Right cardiac atrium (tissue), 5 donors: ENCODE measurements around the gene FAM25G. TPM values are rescaled to one million over a fixed set of nuclear protein-coding genes. Genes with fewer than 3 reads are reported as not detected.

Source experiments
- ATAC-seq, 2 donors: fragments of 200-7000 bp; cut with Tn5 transposase; one replicate each; pipeline versions ENCODE4 v1.8.0 to v1.9.1; 2020; ENCODE audit warnings: moderate library complexity in 2 of 2, mild to moderate bottlenecking in 1 of 2
- DNase-seq, 3 donors: peaks; one replicate each; pipeline ENCODE4 v3.0.0-alpha.2; 2020
- H3K27ac ChIP-seq: one replicate; pipeline ENCODE4 v1.5.1; 2013; ENCODE audit warnings: mild to moderate bottlenecking, low read length, control low read depth, moderate library complexity
- H3K27me3 ChIP-seq: one replicate; pipeline ENCODE4 v1.6.1; 2013; ENCODE audit not compliant: control insufficient read depth, insufficient read depth
- H3K4me1 ChIP-seq: one replicate; pipeline ENCODE4 v1.6.1; 2013; ENCODE audit warnings: low read length; ENCODE audit not compliant: control insufficient read depth, insufficient read depth
- H3K4me3 ChIP-seq: one replicate; pipeline ENCODE4 v1.5.1; 2013; ENCODE audit warnings: low read length, control low read depth
- H3K9me3 ChIP-seq: one replicate; pipeline ENCODE4 v1.6.1; 2013; ENCODE audit warnings: low read length; ENCODE audit not compliant: control insufficient read depth
- WGBS: extraction: QIAGEN DNeasy Blood & Tissue Kit; methylation state at CpG from one replicate; pipeline ENCODE4 v1.1.7; 2013; 5-methylcytosine and 5-hydroxymethylcytosine counted together
- intact Hi-C, 4 donors: fragments of 100-400 bp; cut with DNase I; formaldehyde crosslinking; loops; one replicate each; pipeline versions ENCODE4 v1.11.0 to v1.14.0; 2022 to 2023
- polyA plus RNA-seq: library from polyadenylated mRNA; stranded (reverse); fragments of 200-250 nt; gene quantifications from one replicate; pipeline ENCODE4 v1.2.3, GENCODE V29; 2013
- total RNA-seq, 4 donors: library from RNA; stranded (reverse); fragmentation: NEBNext Ultra II Directional; extraction: Animal tissue kit (Norgen Biotek cat#: 25700); gene quantifications; one replicate each; pipeline ENCODE4 v1.2.1, GENCODE V29; 2021
- donor health status: healthy with polysubstance abuse.
- donor health status: DM: no; HTN: yes; CAD: no.
- donor health status: DM: no; HTN: no; CAD: no.
- donor health status: DM: no; HTN: yes; CAD: no; lungs with severe emphysema.
- donor health status: DM: yes; HTN: yes; CAD: no.

The FAM25G gene
- total and polyA plus RNA-seq, 5 donors = not detected

DNA sequence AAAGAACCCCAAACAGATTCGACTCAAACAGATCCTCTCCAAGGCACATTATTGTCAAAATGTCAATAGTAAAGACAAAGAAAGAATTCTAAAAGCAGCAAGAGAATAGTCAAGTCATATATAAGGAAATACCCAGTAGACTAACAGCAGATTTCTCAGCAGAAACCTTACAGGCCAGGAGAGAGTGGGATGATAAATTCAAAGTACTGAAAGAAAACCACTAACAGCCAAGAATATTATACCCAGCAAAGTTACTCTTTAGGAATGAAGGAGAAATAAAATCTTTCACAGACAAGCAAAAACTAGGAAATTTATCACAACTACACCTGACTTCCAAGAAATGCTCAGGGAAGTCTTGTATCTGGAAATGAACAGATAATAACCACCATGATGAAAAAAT, 45.8 kb downstream of the FAM25G start:
- WGBS = 75% methylated on average over 1 of the region's 1 CpG
- Histone ChIP-seq H3K27me3 (no peaks in the 10 kb centered on the region), H3K4me1 (no peaks in the 10 kb centered on the region), H3K27ac (no peak overlapping the region), H3K9me3 (no peaks in the 10 kb centered on the region), H3K4me3 (no peak overlapping the region)
- intact Hi-C loops = no loop called here
- no peak for ATAC-seq
- no peak for DNase-seq

DNA sequence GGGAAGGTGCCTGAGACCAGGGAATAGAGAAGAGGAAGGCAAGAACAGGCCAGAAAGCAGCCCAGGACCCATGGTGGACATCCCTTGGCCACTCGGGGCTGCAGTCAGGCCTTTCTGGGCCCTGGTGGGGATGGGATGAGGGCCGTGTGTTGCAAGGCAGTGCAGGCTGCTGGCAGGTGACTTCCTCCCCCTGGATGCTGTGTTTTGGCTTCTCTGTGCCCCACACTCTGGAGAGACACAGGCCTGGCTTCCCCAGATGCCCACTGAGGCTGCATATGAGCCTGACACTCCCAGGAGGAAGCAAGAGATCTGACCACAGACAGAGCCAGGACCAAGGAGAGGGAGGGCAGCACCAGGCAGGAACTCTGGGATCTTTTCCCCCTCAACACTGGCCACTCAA, 47.5 kb downstream of the FAM25G start:
- Histone ChIP-seq H3K9me3 (no peaks in the 10 kb centered on the region), H3K27ac (no peak overlapping the region), H3K4me1 (no peaks in the 10 kb centered on the region), H3K27me3 (no peaks in the 10 kb centered on the region), H3K4me3 (no peak overlapping the region)
- intact Hi-C loops = no loop called here
- 74% methylated on average over 2 of the region's 2 CpGs for WGBS
- DNase-seq (no peak), ATAC-seq (no peak)

DNA sequence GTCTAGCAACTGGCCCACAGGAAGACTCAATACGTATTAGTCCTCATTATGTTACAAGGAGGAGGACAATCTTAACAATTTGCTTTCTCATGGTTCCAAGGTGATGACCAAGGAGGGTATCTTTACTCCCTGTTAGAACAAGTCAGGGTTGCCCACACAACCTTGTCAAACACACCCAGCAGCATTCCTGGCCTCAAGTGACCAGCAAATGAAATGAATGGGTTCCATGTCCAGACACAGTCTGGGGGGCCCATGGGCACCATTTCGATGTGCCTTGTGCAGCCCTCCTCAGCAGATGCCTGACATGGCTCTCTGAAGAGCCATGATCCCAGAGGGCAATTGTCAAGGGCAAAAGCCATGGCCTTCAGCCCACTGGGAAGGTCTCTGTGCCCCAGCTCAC, 48.4 kb downstream of the FAM25G start:
- WGBS = 85% methylated on average over 2 of the region's 2 CpGs
- no peak for ATAC-seq
- H3K4me3 ChIP-seq = no peak overlapping the region
- no peaks in the 10 kb centered on the region for H3K9me3 ChIP-seq
- H3K27ac ChIP-seq = no peak overlapping the region
- H3K27me3 ChIP-seq = no peaks in the 10 kb centered on the region
- no peak for DNase-seq
- H3K4me1 ChIP-seq = no peaks in the 10 kb centered on the region
- intact Hi-C loops = no loop called here

DNA sequence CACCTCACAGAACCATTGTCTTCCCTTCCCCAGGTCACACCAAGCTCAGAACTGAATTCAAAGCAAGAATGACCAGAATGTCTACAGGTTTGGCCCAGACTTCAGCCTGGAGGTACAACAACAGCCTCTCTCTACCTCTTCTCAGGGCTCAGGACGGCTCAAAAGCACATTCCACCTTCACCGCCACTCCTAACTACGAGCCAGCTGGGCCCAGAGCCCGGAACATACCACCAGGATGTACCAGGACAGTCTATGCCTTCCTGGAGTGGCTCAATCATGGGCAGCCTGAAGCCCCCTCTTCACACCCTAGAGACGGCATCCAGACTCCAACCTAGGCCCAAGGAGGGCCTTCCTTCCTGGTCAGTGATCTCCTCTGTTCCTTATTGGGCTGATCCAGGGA, 49.1 kb downstream of the FAM25G start:
- Histone ChIP-seq H3K4me1 (no peaks in the 10 kb centered on the region), H3K27me3 (no peaks in the 10 kb centered on the region), H3K4me3 (no peak overlapping the region), H3K9me3 (no peaks in the 10 kb centered on the region), H3K27ac (no peak overlapping the region)
- intact Hi-C loops = no loop called here
- WGBS = 84% methylated on average over 5 of the region's 5 CpGs
- no peak for ATAC-seq
- no peak for DNase-seq

DNA sequence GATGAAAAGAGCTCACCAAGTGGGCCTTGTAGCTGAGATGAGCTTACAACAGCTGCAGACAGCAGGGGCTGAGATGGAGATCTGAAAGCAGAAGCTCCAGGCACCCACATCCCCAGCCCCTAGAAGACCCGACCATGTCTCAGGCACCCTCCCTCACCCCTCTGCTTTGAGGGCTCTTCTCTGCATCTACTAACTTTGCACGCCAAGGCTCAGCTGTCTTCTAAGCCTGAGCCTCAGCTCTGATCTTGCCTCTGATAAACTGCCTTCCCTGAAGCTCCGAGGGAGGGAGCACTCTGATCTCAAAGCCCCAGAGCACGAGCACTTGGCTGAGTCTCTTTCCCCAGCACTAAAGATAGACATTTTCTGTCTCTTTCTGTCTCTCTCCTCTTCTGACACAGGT, 49.6 kb downstream of the FAM25G start:
- Histone ChIP-seq H3K4me3 (no peak overlapping the region), H3K9me3 (no peaks in the 10 kb centered on the region), H3K27ac (no peak overlapping the region), H3K4me1 (no peaks in the 10 kb centered on the region), H3K27me3 (no peaks in the 10 kb centered on the region)
- 63% methylated on average over 4 of the region's 4 CpGs for WGBS
- DNase-seq (no peak), ATAC-seq (no peak)
- intact Hi-C loops = no loop called here

DNA sequence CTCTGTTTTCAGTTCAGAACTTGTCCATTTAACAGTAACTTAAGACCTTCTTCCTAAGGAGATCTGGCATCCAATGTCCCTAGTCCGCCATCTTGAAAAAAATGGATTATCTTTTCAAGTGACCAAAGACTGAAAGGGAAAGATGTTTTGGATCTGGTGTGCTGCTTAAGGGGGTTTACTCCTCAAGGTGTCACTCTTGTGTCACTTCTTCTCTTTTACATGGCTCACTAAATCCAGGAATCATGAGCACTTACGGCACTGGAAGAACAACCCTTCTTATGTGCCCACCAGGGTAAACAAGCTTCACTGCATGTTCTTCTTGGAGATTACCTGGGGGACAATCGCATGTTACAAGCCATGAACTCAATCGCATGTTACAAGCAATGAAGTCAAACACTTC, 51.3 kb downstream of the FAM25G start:
- no peak for DNase-seq
- no peak overlapping the region for H3K27ac ChIP-seq
- H3K4me3 ChIP-seq = no peak overlapping the region
- 92% methylated on average over 4 of the region's 4 CpGs for WGBS
- no peaks in the 10 kb centered on the region for H3K4me1 ChIP-seq
- no peaks in the 10 kb centered on the region for H3K9me3 ChIP-seq
- no peaks in the 10 kb centered on the region for H3K27me3 ChIP-seq
- ATAC-seq = no peak
- intact Hi-C loops = no loop called here

DNA sequence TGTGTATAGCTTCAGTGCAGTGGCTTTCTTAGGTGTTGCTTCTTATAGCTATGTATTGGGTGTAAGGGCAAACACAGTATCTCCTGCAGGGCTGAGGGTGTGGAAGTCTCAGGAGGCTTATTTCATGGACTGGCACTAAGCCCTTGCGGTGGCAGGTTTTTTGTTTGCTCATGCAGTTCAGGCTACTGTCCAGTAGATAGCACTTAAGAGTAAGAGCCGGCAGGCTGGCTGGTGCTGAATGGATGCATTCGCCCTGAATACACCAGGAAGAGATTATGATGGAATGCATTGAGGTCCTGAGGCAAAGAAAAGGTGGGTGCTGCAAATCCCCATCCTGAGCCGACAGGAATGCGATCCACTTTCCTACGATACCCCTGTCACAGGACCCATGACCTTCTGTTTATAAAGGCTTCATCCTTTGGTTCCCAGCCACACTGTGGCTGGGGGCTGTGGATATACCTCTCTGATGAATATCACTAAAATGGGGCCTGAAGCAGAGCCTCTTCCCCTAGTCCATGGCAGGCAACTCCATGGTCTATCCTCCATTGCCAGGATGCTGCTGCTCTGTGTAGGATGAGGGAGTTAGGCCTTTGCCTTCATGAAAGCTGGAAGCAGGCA, 52.5 kb downstream of the FAM25G start:
- ATAC-seq (peak; percentile 35 to 68), DNase-seq (no peak)
- intact Hi-C loops = no loop called here
- H3K27me3 ChIP-seq = no peaks in the 10 kb centered on the region
- no peaks in the 10 kb centered on the region for H3K9me3 ChIP-seq
- no peaks in the 10 kb centered on the region for H3K4me1 ChIP-seq
- WGBS = 33% methylated on average over 6 of the region's 6 CpGs
- H3K27ac ChIP-seq = no peak overlapping the region
- no peak overlapping the region for H3K4me3 ChIP-seq

Other genes with a start within 250 kb of the FAM25G start
- 1 to 10 TPM; 1.8 to 4.3 (median 2.7) TPM for gene GDF10, start 191.5 kb downstream of the FAM25G start, total RNA-seq
- gene GDF10, start 191.5 kb downstream of the FAM25G start, polyA plus RNA-seq = 2.2 TPM
- under 1 TPM; 0.17 to 0.26 (median 0.23) TPM for gene GDF2, start 169.2 kb downstream of the FAM25G start, total RNA-seq
- 0.14 TPM for gene GDF2, start 169.2 kb downstream of the FAM25G start, polyA plus RNA-seq
- not detected for gene RBP3, start 143.3 kb downstream of the FAM25G start, total RNA-seq
- gene RBP3, start 143.3 kb downstream of the FAM25G start, polyA plus RNA-seq = not detected
- gene ZNF488, start 107.4 kb downstream of the FAM25G start, total RNA-seq = not detected
- gene ZNF488, start 107.4 kb downstream of the FAM25G start, polyA plus RNA-seq = 0.02 TPM
- gene ANXA8, start 7.6 kb downstream of the FAM25G start, total RNA-seq = 1 to 10 TPM in 1 of 4 donors, under 1 TPM in 3; 0.62 to 1.3 (median 0.80) TPM
- gene ANXA8, start 7.6 kb downstream of the FAM25G start, polyA plus RNA-seq = 0.27 TPM
- 1 to 10 TPM; 3.3 to 4.6 (median 4.0) TPM for gene AGAP9, start 31.9 kb upstream of the FAM25G start, total RNA-seq
- gene AGAP9, start 31.9 kb upstream of the FAM25G start, polyA plus RNA-seq = 4.9 TPM